Effector memory CD8-positive, alpha-beta T cell (primary cell): ENCODE measurements around the gene HSPG2.

Source experiments
- ATAC-seq: fragments of 150-1000 bp; cut with Tn5 transposase; replicated peaks from 2 replicates; pipeline ENCODE4 v1.10.0; 2021; ENCODE audit warnings: mild to moderate bottlenecking, moderate library complexity
- DNase-seq, 3 experiments: peaks; one replicate each; pipeline ENCODE4 v3.0.0; 2021
- H3K27ac Mint-ChIP-seq, 2 donors: one replicate each; pipeline ENCODE4 v1.8.0; 2022; ENCODE audit warnings: mild to moderate bottlenecking in 2 of 2, mixed read lengths in 2 of 2, moderate library complexity in 2 of 2
- H3K27me3 Mint-ChIP-seq, 2 donors: one replicate each; pipeline ENCODE4 v1.8.0; 2022; ENCODE audit warnings: mixed read lengths in 2 of 2
- H3K36me3 Mint-ChIP-seq: one replicate; pipeline ENCODE4 v1.8.0; 2022; ENCODE audit warnings: mild to moderate bottlenecking, moderate library complexity, mixed read lengths; ENCODE audit not compliant: insufficient read depth
- H3K4me1 Mint-ChIP-seq, 2 donors: one replicate each; pipeline ENCODE4 v1.8.0; 2022; ENCODE audit warnings: low read depth in 2 of 2, mixed read lengths in 2 of 2
- H3K4me3 Mint-ChIP-seq, 2 donors: one replicate each; pipeline ENCODE4 v1.8.0; 2022; ENCODE audit warnings: mild to moderate bottlenecking in 2 of 2, mixed read lengths in 2 of 2, moderate library complexity in 2 of 2
- H3K9me3 Mint-ChIP-seq, 2 donors: one replicate each; pipeline ENCODE4 v1.8.0; 2022; ENCODE audit warnings: mixed read lengths in 2 of 2

The HSPG2 gene

GRCh38 chr1:21887796-21888195, 49.3 kb downstream of the HSPG2 start:
- no peak for ATAC-seq

GRCh38 chr1:21887216-21887736, 49.8 kb downstream of the HSPG2 start:
- Mint-ChIP-seq H3K27me3 (peaks cover 13 to 24% of the 10 kb centered on the region in 2 donors), H3K4me3 (no peak overlapping the region), H3K27ac (no peak overlapping the region), H3K9me3 (no peaks in the 10 kb centered on the region), H3K36me3 (no peaks in the 10 kb centered on the region), H3K4me1 (no peaks in the 10 kb centered on the region)
- ATAC-seq, result no peak
- DNase-seq, result no peak

More at GRCh38 chr1:21887796-21888195, 49.3 kb downstream of the HSPG2 start:
- no peak overlapping the region for H3K27ac Mint-ChIP-seq
- no peak overlapping the region for H3K4me3 Mint-ChIP-seq
- no peak for DNase-seq
- no peaks in the 10 kb centered on the region for H3K4me1 Mint-ChIP-seq
- no peaks in the 10 kb centered on the region for H3K36me3 Mint-ChIP-seq
- no peaks in the 10 kb centered on the region for H3K9me3 Mint-ChIP-seq
- H3K27me3 Mint-ChIP-seq, result peaks cover 10 to 18% of the 10 kb centered on the region in 2 donors

- no peak for DNase-seq
- ATAC-seq, result no peak
- no peaks in the 10 kb centered on the region for H3K9me3 Mint-ChIP-seq
- H3K27me3 Mint-ChIP-seq, result peaks cover 13 to 24% of the 10 kb centered on the region in 2 donors
- no peak overlapping the region for H3K27ac Mint-ChIP-seq
- H3K4me3 Mint-ChIP-seq, result no peak overlapping the region
- H3K36me3 Mint-ChIP-seq, result no peaks in the 10 kb centered on the region
- no peaks in the 10 kb centered on the region for H3K4me1 Mint-ChIP-seq
These were observed 50.5 kb downstream of the HSPG2 start for GRCh38 chr1:21886486-21887215.

- H3K9me3 Mint-ChIP-seq, result no peaks in the 10 kb centered on the region
- H3K4me3 Mint-ChIP-seq, result no peak overlapping the region
- DNase-seq, result no peak
- no peaks in the 10 kb centered on the region for H3K36me3 Mint-ChIP-seq
- H3K27me3 Mint-ChIP-seq, result peaks cover 13 to 30% of the 10 kb centered on the region in 2 donors
- ATAC-seq, result no peak
- no peaks in the 10 kb centered on the region for H3K4me1 Mint-ChIP-seq
- H3K27ac Mint-ChIP-seq, result no peak overlapping the region
These were observed 51.7 kb downstream of the HSPG2 start for GRCh38 chr1:21885236-21886037.

DNA sequence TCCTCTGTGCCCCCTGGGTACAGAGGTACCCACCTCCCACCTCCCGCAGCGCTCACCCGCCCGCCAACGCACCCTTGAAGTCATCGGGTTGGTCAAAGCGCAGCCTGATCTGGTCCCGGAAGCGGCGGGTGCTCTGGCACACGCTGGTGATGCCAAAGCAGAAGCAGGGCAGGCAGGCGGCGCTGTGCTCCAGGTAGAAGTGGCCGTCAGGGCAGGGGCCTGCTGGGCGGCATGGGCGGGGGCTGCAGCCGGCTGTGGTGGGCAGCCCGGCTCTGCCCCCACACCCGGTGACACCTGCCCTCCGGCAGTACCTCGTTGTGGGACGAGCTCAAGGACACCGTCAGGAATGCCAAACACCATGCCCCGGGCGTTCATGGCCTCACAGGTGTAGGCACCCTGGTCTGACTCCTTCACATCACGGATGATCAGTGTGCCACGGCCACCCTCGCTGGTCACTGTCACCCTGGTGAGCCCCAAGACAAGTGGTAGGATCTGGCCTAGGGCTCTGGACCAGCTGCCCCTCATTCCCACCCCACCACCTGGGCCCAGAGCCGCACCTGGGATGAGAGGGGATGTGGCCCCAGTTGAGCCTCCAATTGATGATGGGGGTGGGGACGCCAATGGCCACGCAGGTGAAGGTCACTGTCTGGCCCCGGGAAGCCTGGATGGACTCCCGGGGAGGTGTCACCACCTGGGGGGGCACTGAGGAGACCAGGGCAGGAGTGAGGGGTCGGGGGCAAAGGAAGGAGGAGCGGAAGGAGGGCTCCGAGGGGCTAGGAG, 52.5 kb downstream of the HSPG2 start:
- Mint-ChIP-seq H3K4me3 (no peak overlapping the region), H3K27ac (no peak overlapping the region), H3K4me1 (no peaks in the 10 kb centered on the region), H3K36me3 (peaks cover 3% of the 10 kb centered on the region), H3K9me3 (no peaks in the 10 kb centered on the region), H3K27me3 (peaks cover 13 to 30% of the 10 kb centered on the region in 2 donors)
- no peak for ATAC-seq
- no peak for DNase-seq

GRCh38 chr1:21882721-21883415, 54.2 kb downstream of the HSPG2 start:
- H3K27ac Mint-ChIP-seq, result no peak overlapping the region
- H3K9me3 Mint-ChIP-seq, result no peaks in the 10 kb centered on the region
- no peak overlapping the region for H3K4me3 Mint-ChIP-seq
- peaks cover 13 to 30% of the 10 kb centered on the region in 2 donors for H3K27me3 Mint-ChIP-seq
- H3K4me1 Mint-ChIP-seq, result no peaks in the 10 kb centered on the region
- ATAC-seq (no peak), DNase-seq (no peak)
- H3K36me3 Mint-ChIP-seq, result peaks cover 3% of the 10 kb centered on the region

DNA sequence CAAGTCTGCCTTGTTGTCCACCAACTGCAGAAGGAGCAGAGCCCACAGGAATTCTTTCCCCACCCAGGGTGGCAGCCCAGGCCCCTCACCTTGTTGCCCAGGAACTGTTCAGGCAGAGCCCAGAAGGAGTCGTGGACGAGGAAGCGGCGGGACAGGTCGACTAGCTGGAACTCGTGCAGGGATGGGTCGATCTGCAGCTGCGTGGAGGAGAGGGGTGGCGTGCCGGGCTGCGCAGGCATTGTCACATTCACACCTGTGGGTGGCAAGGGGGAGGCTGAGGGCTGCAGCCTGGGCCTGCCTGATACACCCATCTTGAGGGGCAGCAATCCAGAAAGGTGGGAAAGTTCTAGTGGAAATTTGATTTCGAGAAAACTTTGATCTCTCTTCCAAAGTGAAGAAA, 55.9 kb downstream of the HSPG2 start:
- peaks cover 13 to 30% of the 10 kb centered on the region in 2 donors for H3K27me3 Mint-ChIP-seq
- ATAC-seq, result no peak
- no peak overlapping the region for H3K27ac Mint-ChIP-seq
- no peaks in the 10 kb centered on the region for H3K4me1 Mint-ChIP-seq
- peaks cover 3% of the 10 kb centered on the region for H3K36me3 Mint-ChIP-seq
- H3K4me3 Mint-ChIP-seq, result no peak overlapping the region
- DNase-seq, result no peak
- no peaks in the 10 kb centered on the region for H3K9me3 Mint-ChIP-seq

DNA sequence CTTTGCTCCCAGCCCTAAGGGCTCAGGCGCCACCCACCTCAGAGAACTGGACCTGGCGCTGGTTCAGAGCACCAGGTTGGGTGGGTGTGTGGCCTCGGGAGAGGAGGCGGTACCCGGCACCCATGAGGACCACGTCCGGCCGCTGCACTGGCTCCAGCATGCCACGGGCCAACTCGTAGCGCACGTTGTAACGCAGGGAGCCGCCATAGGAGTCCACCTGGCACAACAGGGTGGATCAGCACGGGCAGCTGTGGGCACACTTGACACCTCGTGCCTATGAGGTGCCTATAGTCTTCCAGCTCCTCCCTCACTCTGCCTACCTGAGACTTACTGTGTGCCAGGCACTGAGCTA, 56.5 kb downstream of the HSPG2 start:
- peaks cover 3% of the 10 kb centered on the region for H3K36me3 Mint-ChIP-seq
- no peak overlapping the region for H3K27ac Mint-ChIP-seq
- H3K27me3 Mint-ChIP-seq, result peaks cover 13 to 27% of the 10 kb centered on the region in 2 donors
- H3K4me1 Mint-ChIP-seq, result no peaks in the 10 kb centered on the region
- no peaks in the 10 kb centered on the region for H3K9me3 Mint-ChIP-seq
- no peak for ATAC-seq
- no peak overlapping the region for H3K4me3 Mint-ChIP-seq
- DNase-seq, result no peak

DNA sequence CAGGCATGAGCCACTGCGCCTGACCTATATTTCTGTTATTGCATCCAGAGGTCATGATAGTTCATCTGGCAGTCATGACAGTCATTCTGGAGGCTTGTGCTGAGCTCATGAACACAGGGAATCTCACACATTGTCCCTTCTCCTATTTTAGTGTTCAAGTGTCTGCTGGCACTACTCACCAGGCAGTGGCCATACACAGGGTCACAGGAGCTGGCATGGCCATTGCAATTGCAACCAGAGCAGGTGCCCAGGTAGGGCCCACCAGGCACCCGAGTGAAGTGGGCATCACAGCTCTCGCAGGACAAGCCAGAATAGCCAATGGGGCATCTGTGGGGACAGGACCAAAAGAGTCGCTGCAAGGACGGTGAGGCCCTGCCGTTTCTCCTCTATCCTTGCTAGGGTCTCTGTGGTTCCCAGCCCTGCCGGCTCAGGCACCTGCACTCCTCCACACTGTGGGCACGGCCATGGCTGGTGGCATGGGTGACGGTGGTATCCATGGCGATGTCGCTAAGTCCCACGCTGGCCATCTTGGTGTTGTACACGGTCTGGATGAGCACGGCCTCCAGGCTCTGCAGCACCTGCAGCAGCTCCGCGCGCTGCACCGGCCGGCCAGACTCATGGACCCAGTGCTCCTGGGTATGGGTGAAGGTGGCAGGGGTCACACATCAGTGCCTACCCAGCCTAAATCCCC, 57.0 kb downstream of the HSPG2 start:
- no peak overlapping the region for H3K4me3 Mint-ChIP-seq
- H3K27me3 Mint-ChIP-seq, result peaks cover 13 to 22% of the 10 kb centered on the region in 2 donors
- DNase-seq (no peak), ATAC-seq (no peak)
- no peaks in the 10 kb centered on the region for H3K4me1 Mint-ChIP-seq
- H3K9me3 Mint-ChIP-seq, result no peaks in the 10 kb centered on the region
- H3K27ac Mint-ChIP-seq, result no peak overlapping the region
- peaks cover 3% of the 10 kb centered on the region for H3K36me3 Mint-ChIP-seq

DNA sequence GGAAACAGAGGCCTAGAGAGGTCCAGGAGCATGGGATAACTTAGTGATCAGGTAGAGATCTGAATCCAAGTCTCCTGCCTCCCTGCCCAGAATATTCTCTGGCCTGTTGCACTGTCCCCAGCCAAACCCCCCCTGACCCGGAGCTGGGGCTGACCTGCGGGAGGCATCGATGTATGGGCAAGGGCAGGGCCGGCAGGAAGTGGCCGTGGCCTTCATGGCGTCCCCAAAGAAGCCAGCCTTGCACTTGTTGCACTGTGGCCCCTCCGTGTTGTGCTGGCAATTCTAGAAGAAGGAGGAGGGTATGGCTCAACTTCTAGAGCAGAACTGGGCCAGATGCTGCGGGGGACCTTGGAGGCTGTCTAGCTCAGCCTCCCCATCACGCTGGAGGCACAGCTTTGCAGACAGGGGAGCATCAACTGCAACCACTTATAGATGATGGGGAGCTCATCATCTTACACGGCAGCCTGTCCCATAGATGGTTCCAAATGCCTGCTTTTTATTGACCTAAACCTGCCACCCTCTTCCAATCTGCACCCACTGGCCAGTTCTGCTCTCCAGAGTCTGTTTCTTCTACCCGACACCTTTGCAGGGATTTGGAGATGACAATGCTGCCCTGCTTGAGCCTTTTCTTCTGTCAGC, 58.2 kb downstream of the HSPG2 start:
- Mint-ChIP-seq H3K9me3 (no peaks in the 10 kb centered on the region), H3K27me3 (peaks cover 13 to 25% of the 10 kb centered on the region in 2 donors), H3K4me3 (no peak overlapping the region), H3K27ac (no peak overlapping the region), H3K4me1 (no peaks in the 10 kb centered on the region), H3K36me3 (peaks cover 3% of the 10 kb centered on the region)
- DNase-seq, result no peak
- no peak for ATAC-seq

DNA sequence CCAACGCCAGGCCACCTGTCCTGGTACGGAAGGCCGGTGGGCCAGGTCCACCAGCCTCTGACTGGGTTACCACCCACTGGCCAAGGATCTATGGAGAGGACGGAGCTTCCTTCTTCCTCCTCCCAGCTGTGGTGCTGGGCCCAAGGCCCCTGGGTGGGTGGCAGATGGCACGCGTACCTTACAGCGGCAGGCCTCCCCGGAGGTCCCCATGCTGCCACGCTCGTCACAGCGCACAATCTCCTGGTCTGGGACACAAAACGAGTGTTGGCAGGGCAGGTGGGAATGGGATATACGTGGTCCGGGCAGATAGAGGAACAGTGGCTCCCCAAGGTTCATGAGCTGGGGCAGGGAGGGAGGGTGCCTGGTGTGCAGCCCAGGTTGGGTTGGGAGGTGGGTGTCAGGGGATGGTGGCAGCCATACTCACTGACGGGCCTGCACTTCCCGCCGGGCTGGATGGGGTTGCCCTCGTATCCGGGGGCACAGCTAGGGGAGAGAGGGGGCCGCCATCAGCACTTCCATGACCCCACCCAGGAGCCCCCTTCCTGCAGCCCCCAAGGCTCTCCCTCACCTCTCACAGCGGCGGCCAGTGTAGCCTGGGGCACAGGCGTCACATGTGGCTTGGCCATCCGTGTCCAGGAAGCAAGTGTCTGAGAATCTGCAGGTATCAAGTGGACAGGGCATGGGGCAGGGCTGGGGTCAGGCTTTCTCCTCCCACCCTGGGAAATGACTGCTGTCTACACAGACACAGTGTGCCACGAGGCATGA, 58.9 kb downstream of the HSPG2 start:
- no peaks in the 10 kb centered on the region for H3K9me3 Mint-ChIP-seq
- ATAC-seq (no peak), DNase-seq (no peak)
- no peak overlapping the region for H3K4me3 Mint-ChIP-seq
- H3K4me1 Mint-ChIP-seq, result no peaks in the 10 kb centered on the region
- H3K27ac Mint-ChIP-seq, result no peak overlapping the region
- H3K36me3 Mint-ChIP-seq, result peaks cover 3% of the 10 kb centered on the region
- peaks cover 8 to 28% of the 10 kb centered on the region in 2 donors for H3K27me3 Mint-ChIP-seq

DNA sequence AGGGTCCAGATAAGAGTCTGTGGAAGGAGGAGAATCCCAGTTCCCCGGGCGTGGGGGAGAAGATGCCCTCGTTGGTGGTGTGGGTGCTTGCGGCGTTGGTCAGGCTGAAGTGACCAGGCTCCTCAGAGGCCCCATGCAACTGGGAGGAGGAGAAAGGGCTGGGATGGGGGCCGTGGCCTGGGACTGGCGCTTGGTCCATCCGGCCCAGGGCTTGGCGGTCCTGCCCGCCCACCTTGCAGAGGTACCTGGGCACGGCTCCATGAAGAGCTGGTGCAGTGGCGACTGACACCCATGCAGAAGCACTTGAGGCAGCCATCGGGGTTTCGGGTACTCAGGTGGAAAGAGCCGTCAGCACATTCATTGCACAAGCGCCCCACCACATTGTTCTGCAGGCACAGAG, 60.8 kb downstream of the HSPG2 start:
- ATAC-seq, result no peak

More for the DNA sequence above, 60.8 kb downstream of the HSPG2 start:
- Mint-ChIP-seq H3K36me3 (peaks cover 3% of the 10 kb centered on the region), H3K27ac (no peak overlapping the region), H3K4me3 (no peak overlapping the region), H3K9me3 (no peaks in the 10 kb centered on the region), H3K4me1 (no peaks in the 10 kb centered on the region), H3K27me3 (peaks cover 9 to 31% of the 10 kb centered on the region in 2 donors)
- DNase-seq, result no peak
